Endodermal cell (in vitro differentiated cells): ENCODE data around the gene CLEC16A. TPM values are rescaled to one million over a fixed set of nuclear protein-coding genes. Genes with fewer than 3 reads are reported as not detected.

Experiments used
- DNase-seq: peaks from one replicate; pipeline ENCODE4 v3.0.0-alpha.2; 2017
- H3K27ac ChIP-seq: 2 replicates; pipeline ENCODE4 v1.5.1; 2013; ENCODE audit warnings: mild to moderate bottlenecking, low read depth, low read length, moderate library complexity
- H3K27me3 ChIP-seq: 2 replicates; pipeline ENCODE4 v1.6.1; 2013; ENCODE audit warnings: mild to moderate bottlenecking, low read length, moderate library complexity; ENCODE audit not compliant: insufficient read depth, control insufficient read depth, poor library complexity, severe bottlenecking
- H3K36me3 ChIP-seq: 2 replicates; pipeline ENCODE4 v1.7.0; 2013; ENCODE audit warnings: mild to moderate bottlenecking, low read length, moderate library complexity; ENCODE audit not compliant: control insufficient read depth, insufficient read depth
- H3K4me1 ChIP-seq: one replicate; pipeline ENCODE4 v1.7.0; 2013; ENCODE audit warnings: low read length; ENCODE audit not compliant: control insufficient read depth, insufficient read depth
- H3K4me3 ChIP-seq: 2 replicates; pipeline ENCODE4 v1.5.1; 2013; ENCODE audit warnings: mild to moderate bottlenecking, low read length, moderate library complexity
- H3K9ac ChIP-seq: 2 replicates; pipeline ENCODE4 v1.6.1; 2013; ENCODE audit warnings: mild to moderate bottlenecking, low read length, moderate library complexity; ENCODE audit not compliant: poor library complexity, severe bottlenecking; ENCODE audit errors: extremely low read depth
- H3K9me3 ChIP-seq: 2 replicates; pipeline ENCODE4 v1.6.1; 2013; ENCODE audit warnings: mild to moderate bottlenecking, low read length, moderate library complexity; ENCODE audit not compliant: control insufficient read depth
- H3K27ac Mint-ChIP-seq: 2 replicates; pipeline ENCODE4 v1.8.0; 2020; ENCODE audit warnings: mixed read lengths
- H3K27me3 Mint-ChIP-seq: 2 replicates; pipeline ENCODE4 v1.8.0; 2021; ENCODE audit warnings: mild to moderate bottlenecking, mixed read lengths; ENCODE audit not compliant: insufficient read depth
- H3K36me3 Mint-ChIP-seq: 2 replicates; pipeline ENCODE4 v1.8.0; 2020; ENCODE audit warnings: low read depth, mixed read lengths
- H3K4me1 Mint-ChIP-seq: 2 replicates; pipeline ENCODE4 v1.8.0; 2020; ENCODE audit warnings: mixed read lengths
- H3K4me3 Mint-ChIP-seq: 2 replicates; pipeline ENCODE4 v1.8.0; 2020; ENCODE audit warnings: mild to moderate bottlenecking, moderate library complexity, mixed read lengths
- H3K9me3 Mint-ChIP-seq: 2 replicates; pipeline ENCODE4 v1.8.0; 2020; ENCODE audit warnings: mild to moderate bottlenecking, mixed read lengths
- CTCF ChIP-seq: fragments of 200-600 bp; sonication (generic); conservative IDR thresholded peaks from 2 replicates; pipeline ENCODE4 v1.5.0; 2021; ENCODE audit warnings: antibody characterized with exemption, mild to moderate bottlenecking
- WGBS, 2 experiments: methylation state at CpG; one replicate each; pipeline versions ENCODE4 v1.1.5 to v1.1.7; 2013; ENCODE audit warnings: missing lambda C conversion rate in 2 of 2, mixed read lengths in 1 of 2; ENCODE audit not compliant: insufficient coverage in 1 of 2, insufficient read length in 1 of 2; 5-methylcytosine and 5-hydroxymethylcytosine counted together
- total RNA-seq, 2 donors: library from RNA; stranded (reverse); fragmentation: NEBNext Ultra II Directional in 1 of 2; extraction: Animal tissue kit (Norgen Biotek cat#: 25700) in 1 of 2; gene quantifications; 2 replicates in 1 of 2; 3 replicates in 1 of 2; pipeline ENCODE4 v1.2.1, GENCODE V29; 2021

Gene CLEC16A
- total RNA-seq, 2 donors from 2014 or later, result 19.5 to 28.3 TPM

- H3K4me1 Mint-ChIP-seq, result peaks cover 15% of the 10 kb centered on the region
Measured at GRCh38 chr16:11080999-11081630, 136.8 kb downstream of the CLEC16A start.

GRCh38 chr16:11082108-11082859 is 137.9 kb downstream of the CLEC16A start:
- Mint-ChIP-seq H3K9me3 (no peaks in the 10 kb centered on the region), H3K4me1 (peaks cover 12% of the 10 kb centered on the region), H3K36me3 (peaks cover 16% of the 10 kb centered on the region), H3K27ac (no peak overlapping the region), H3K27me3 (no peaks in the 10 kb centered on the region), H3K4me3 (no peak overlapping the region)
- Histone ChIP-seq H3K9me3 (no peaks in the 10 kb centered on the region), H3K36me3 (peaks cover 7% of the 10 kb centered on the region), H3K9ac (no peak overlapping the region), H3K4me1 (no peaks in the 10 kb centered on the region), H3K27me3 (no peaks in the 10 kb centered on the region), H3K4me3 (no peak overlapping the region), H3K27ac (no peak overlapping the region)
- TF ChIP-seq CTCF, result no peak
- 96 to 97% methylated on average over 9 to 16 of the region's 16 CpGs for WGBS, 2 experiments
- no peak for DNase-seq

More at GRCh38 chr16:11080999-11081630, 136.8 kb downstream of the CLEC16A start:
- WGBS, 2 experiments, result 94 to 95% methylated on average over 7 of the region's 7 CpGs
- Mint-ChIP-seq H3K27ac (no peak overlapping the region), H3K9me3 (no peaks in the 10 kb centered on the region), H3K27me3 (no peaks in the 10 kb centered on the region), H3K36me3 (peaks cover 16% of the 10 kb centered on the region), H3K4me3 (no peak overlapping the region)
- DNase-seq, result no peak
- Histone ChIP-seq H3K36me3 (peaks cover 7% of the 10 kb centered on the region), H3K9ac (no peak overlapping the region), H3K9me3 (no peaks in the 10 kb centered on the region), H3K4me3 (no peak overlapping the region), H3K27ac (no peak overlapping the region), H3K27me3 (no peaks in the 10 kb centered on the region), H3K4me1 (no peaks in the 10 kb centered on the region)
- no peak for TF ChIP-seq CTCF

- Mint-ChIP-seq H3K27me3 (no peaks in the 10 kb centered on the region), H3K9me3 (no peaks in the 10 kb centered on the region), H3K4me3 (no peak overlapping the region), H3K27ac (no peak overlapping the region), H3K36me3 (peaks cover 14% of the 10 kb centered on the region), H3K4me1 (peaks cover 17% of the 10 kb centered on the region)
- Histone ChIP-seq H3K27me3 (no peaks in the 10 kb centered on the region), H3K4me1 (no peaks in the 10 kb centered on the region), H3K9ac (no peak overlapping the region), H3K36me3 (peaks cover 7% of the 10 kb centered on the region), H3K9me3 (no peaks in the 10 kb centered on the region), H3K4me3 (no peak overlapping the region), H3K27ac (no peak overlapping the region)
- WGBS, 2 experiments, result 84 to 86% methylated on average over 1 to 2 of the region's 2 CpGs
- no peak for TF ChIP-seq CTCF
- no peak for DNase-seq
Measured at GRCh38 chr16:11082860-11083388, 138.6 kb downstream of the CLEC16A start.
